ENCODE data around the gene DVL1. TPM values are rescaled to one million over a fixed set of nuclear protein-coding genes. Genes with fewer than 3 reads are reported as not detected.

DVL1 gene
- total and polyA plus RNA-seq, 4 donors, result 39.2 to 79.1 (median 62.8) TPM

DNA sequence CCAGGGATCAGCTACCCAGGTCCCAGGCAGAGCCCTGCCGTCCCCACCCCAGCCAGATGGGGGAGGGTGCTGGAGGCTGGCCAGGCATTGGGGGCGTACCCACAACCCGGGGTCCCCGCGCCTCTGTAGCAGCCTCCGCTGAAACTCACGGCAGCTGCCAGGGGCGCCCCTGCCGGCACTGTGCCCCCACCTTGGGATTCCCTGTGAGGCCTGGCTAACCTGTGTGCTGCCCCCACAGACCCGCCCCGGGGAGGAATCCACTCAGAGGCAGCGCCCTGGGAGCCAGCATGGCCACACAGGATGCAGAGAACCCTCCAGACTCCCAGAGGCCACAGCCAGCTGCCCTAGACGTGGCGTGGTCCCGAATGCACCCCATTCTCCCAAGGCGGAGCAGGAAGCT, 3.8 kb downstream of the DVL1 start:
- whole genome bisulfite sequencing, 2 donors, result 66 to 83% methylated on average over 16 of the region's 16 CpGs
- Histone ChIP-seq H3K4me3 (no peak overlapping the region), H3K4me1 (ENCODE audit: control insufficient read depth in 5 of 5, insufficient read depth in 5 of 5, low read length in 5 of 5) (peaks cover 0 to 32% (median 14%) of the 10 kb centered on the region in 5 donors), H3K9me3 (ENCODE audit: control insufficient read depth in 4 of 4, insufficient read depth in 3 of 4, low read length in 3 of 4) (no peaks in the 10 kb centered on the region), H3K9ac (ENCODE audit: insufficient read depth in 1 of 2, low read length in 2 of 2) (no peak overlapping the region), H3K27ac (ENCODE audit: low read depth in 1 of 2, low read length in 1 of 2) (peak overlapping the region in 1 of 2 donors; percentile 76), H3K27me3 (ENCODE audit: control insufficient read depth in 3 of 3, insufficient read depth in 3 of 3, low read length in 2 of 3) (no peaks in the 10 kb centered on the region), H3K36me3 (ENCODE audit: control insufficient read depth in 4 of 4, insufficient read depth in 4 of 4, low read length in 4 of 4) (peaks cover 0 to 13% (median 4%) of the 10 kb centered on the region in 4 donors)
- TF ChIP-seq, protein P1, sequence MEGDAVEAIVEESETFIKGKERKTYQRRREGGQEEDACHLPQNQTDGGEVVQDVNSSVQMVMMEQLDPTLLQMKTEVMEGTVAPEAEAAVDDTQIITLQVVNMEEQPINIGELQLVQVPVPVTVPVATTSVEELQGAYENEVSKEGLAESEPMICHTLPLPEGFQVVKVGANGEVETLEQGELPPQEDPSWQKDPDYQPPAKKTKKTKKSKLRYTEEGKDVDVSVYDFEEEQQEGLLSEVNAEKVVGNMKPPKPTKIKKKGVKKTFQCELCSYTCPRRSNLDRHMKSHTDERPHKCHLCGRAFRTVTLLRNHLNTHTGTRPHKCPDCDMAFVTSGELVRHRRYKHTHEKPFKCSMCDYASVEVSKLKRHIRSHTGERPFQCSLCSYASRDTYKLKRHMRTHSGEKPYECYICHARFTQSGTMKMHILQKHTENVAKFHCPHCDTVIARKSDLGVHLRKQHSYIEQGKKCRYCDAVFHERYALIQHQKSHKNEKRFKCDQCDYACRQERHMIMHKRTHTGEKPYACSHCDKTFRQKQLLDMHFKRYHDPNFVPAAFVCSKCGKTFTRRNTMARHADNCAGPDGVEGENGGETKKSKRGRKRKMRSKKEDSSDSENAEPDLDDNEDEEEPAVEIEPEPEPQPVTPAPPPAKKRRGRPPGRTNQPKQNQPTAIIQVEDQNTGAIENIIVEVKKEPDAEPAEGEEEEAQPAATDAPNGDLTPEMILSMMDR (IDR thresholded peaks at IDR 0.05; ENCODE audit: control extremely low read depth, extremely low read depth), result no peak
- no peak for ATAC-seq (ENCODE audit: insufficient read depth, low FRiP score)
- DNase-seq, result no peak

DNA sequence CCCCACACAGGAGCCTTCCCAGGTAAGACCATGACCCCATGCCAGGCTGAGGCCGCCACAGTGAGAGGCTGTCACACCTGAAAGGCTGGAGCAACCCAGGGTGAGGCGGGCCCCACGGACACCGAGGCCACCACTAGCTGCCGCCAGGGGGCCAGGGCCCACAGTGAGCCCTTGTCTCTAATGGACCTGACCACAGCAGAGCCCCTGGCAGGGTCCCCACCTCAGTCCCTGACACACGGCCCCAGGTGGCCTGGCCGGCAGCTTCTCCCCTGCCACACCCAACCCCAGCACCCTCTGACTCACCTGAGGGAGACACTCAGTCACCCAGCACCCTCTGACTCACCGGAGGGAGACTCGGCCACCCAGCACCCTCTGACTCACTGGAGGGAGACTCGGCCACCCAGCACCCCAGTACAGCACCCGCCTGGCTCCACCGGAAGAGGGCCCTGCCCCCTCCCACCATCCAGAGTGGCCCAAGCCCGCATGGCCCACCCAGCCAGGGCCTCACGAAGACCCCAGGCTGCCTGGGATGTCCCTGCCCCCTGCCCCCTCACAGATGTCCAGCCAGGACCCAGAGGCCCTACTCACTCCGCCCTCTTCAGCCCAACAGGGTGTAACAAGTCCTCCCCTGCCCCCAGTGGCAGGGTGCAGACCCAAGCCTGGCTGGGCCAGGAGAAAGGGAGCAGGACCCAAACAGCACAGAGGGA, 4.4 kb downstream of the DVL1 start:
- no peak overlapping the region for H3K9ac ChIP-seq (ENCODE audit: insufficient read depth in 1 of 2, low read length in 2 of 2)
- no peaks in the 10 kb centered on the region for H3K9me3 ChIP-seq (ENCODE audit: control insufficient read depth in 4 of 4, insufficient read depth in 3 of 4, low read length in 3 of 4)
- peaks cover 0 to 32% (median 14%) of the 10 kb centered on the region in 5 donors for H3K4me1 ChIP-seq (ENCODE audit: control insufficient read depth in 5 of 5, insufficient read depth in 5 of 5, low read length in 5 of 5)
- H3K4me3 ChIP-seq, result no peak overlapping the region
- TF ChIP-seq, protein P1 (IDR thresholded peaks at IDR 0.05; ENCODE audit: control extremely low read depth, extremely low read depth), result no peak
- peaks cover 0 to 18% (median 4%) of the 10 kb centered on the region in 4 donors for H3K36me3 ChIP-seq (ENCODE audit: control insufficient read depth in 4 of 4, insufficient read depth in 4 of 4, low read length in 4 of 4)
- H3K27me3 ChIP-seq (ENCODE audit: control insufficient read depth in 3 of 3, insufficient read depth in 3 of 3, low read length in 2 of 3), result no peaks in the 10 kb centered on the region
- H3K27ac ChIP-seq (ENCODE audit: low read depth in 1 of 2, low read length in 1 of 2), result peak overlapping the region in 1 of 2 donors; percentile 76
- 70 to 76% methylated on average over 13 to 15 of the region's 15 CpGs for WGBS, 2 donors
- DNase-seq (no peak), ATAC-seq (ENCODE audit: insufficient read depth, low FRiP score) (peak; percentile 38)

DNA sequence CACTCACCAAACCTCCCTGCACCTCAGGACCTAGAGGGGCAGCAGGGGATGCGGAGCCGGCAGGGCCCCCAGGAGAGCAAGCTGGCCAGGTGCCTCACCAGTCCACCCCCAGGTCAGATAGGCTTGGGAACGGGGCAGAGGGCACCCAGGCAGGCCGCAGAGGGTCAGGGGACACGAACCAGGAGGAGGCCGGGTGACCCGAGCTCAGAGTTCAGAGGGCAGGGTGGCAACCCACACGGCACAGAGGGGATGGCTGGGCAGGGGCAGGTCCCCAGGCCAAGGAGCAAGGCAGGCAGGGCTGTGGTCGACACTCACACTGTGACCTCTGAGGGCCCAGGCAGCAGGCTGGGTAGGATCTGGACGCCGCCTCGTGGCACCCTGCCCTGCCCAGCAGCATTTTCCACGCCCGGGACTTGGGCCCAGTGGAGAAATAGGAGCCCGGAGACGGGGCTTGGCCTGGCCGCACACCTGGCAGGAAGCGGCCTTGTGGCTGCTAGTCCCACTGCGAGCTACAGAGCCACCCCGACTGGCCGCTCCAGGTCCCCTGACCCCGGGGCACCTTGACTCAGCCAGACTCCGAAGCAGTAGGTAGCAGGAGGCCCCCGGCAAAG, 5.3 kb downstream of the DVL1 start:
- Histone ChIP-seq H3K27me3 (ENCODE audit: control insufficient read depth in 3 of 3, insufficient read depth in 3 of 3, low read length in 2 of 3) (no peaks in the 10 kb centered on the region), H3K27ac (ENCODE audit: low read depth in 1 of 2, low read length in 1 of 2) (peak overlapping the region in 1 of 2 donors; percentile 57), H3K4me3 (no peak overlapping the region), H3K9me3 (ENCODE audit: control insufficient read depth in 4 of 4, insufficient read depth in 3 of 4, low read length in 3 of 4) (no peaks in the 10 kb centered on the region), H3K9ac (ENCODE audit: insufficient read depth in 1 of 2, low read length in 2 of 2) (no peak overlapping the region), H3K36me3 (ENCODE audit: control insufficient read depth in 4 of 4, insufficient read depth in 4 of 4, low read length in 4 of 4) (peaks cover 0 to 27% (median 6%) of the 10 kb centered on the region in 4 donors), H3K4me1 (ENCODE audit: control insufficient read depth in 5 of 5, insufficient read depth in 5 of 5, low read length in 5 of 5) (peaks cover 0 to 32% (median 14%) of the 10 kb centered on the region in 5 donors)
- TF ChIP-seq, protein P1 (IDR thresholded peaks at IDR 0.05; ENCODE audit: control extremely low read depth, extremely low read depth), result no peak
- WGBS, 2 donors, result 93 to 94% methylated on average over 20 to 24 of the region's 24 CpGs
- DNase-seq (no peak), ATAC-seq (ENCODE audit: insufficient read depth, low FRiP score) (no peak)

Data from lung (tissue), 12 donors.